ENCODE measurements around the gene LRRC14B. TPM values are rescaled to one million over a fixed set of nuclear protein-coding genes. Genes with fewer than 3 reads are reported as not detected.
"Not testable (repeated sequence)": the region's sequence is repeated elsewhere in the genome, so short reads cannot be mapped to it uniquely, and the experiment has no call there.

Gene LRRC14B
- total RNA-seq, 2 experiments from 2014 or later, result 4.9 to 9.2 TPM

- POLR2A ChIA-PET, result interaction anchor here (0.6 to 1.0 kb wide), 2 partner anchors 13 to 23 kb away, joined by 3 read pairs; partner anchors contain the start of genes CCDC127 and SDHA
Measured at GRCh38 chr5:194603-195209, 3.4 kb downstream of the LRRC14B start.

GRCh38 chr5:195401-196160, 4.3 kb downstream of the LRRC14B start:
- ChIA-PET CTCF (ENCODE audit: unreplicated experiment) (no interaction called here), POLR2A (no interaction called here)
- Histone ChIP-seq H3K36me3 (ENCODE audit: insufficient read depth, low read length) (peaks cover 9% of the 10 kb centered on the region), H3K4me2 (ENCODE audit: low read length) (no peak overlapping the region), H3K4me3 (ENCODE audit: low read depth, low read length, poor library complexity, severe bottlenecking) (no peak overlapping the region), H4K20me1 (ENCODE audit: insufficient read depth, low read length) (no peaks in the 10 kb centered on the region), H3K79me2 (ENCODE audit: insufficient read depth, low read depth, low read length) (peaks cover 4% of the 10 kb centered on the region; the same call in 1 of the 2 replicates), H3K9me3 (ENCODE audit: low read length) (no peaks in the 10 kb centered on the region), H2AFZ (ENCODE audit: low read length) (no peak overlapping the region), H3K4me1 (ENCODE audit: insufficient read depth, low read length, poor library complexity, severe bottlenecking) (peaks cover 67% of the 10 kb centered on the region), H3K9me2 (ENCODE audit: insufficient read depth, low read length) (no peaks in the 10 kb centered on the region), H3K27ac (ENCODE audit: low read depth, low read length, poor library complexity, severe bottlenecking) (peak overlapping the region; percentile 23)
- no peak for DNase-seq (ENCODE audit: low spot score)
- no peak for TF ChIP-seq CTCF (conservative IDR thresholded peaks at IDR 0.05; ENCODE audit: low read length)
- TF ChIP-seq EZH2phosphoT487 (IDR thresholded peaks at IDR 0.05; ENCODE audit: borderline replicate concordance, low read depth, low read length), result no peak
- intact Hi-C loops (cut with micrococcal nuclease; ENCODE audit: unreplicated experiment), result no loop called here
- BruUV-seq (replicated peaks), result no TSS peak

More at GRCh38 chr5:194603-195209, 3.4 kb downstream of the LRRC14B start:
- Histone ChIP-seq H3K36me3 (ENCODE audit: insufficient read depth, low read length) (peaks cover 9% of the 10 kb centered on the region), H3K79me2 (ENCODE audit: insufficient read depth, low read depth, low read length) (no peaks in the 10 kb centered on the region; the same call in 1 of the 2 replicates), H3K27ac (ENCODE audit: low read depth, low read length, poor library complexity, severe bottlenecking) (peak overlapping the region; percentile 23), H2AFZ (ENCODE audit: low read length) (no peak overlapping the region), H3K4me1 (ENCODE audit: insufficient read depth, low read length, poor library complexity, severe bottlenecking) (peaks cover 67% of the 10 kb centered on the region), H3K9me3 (ENCODE audit: low read length) (no peaks in the 10 kb centered on the region), H3K4me2 (ENCODE audit: low read length) (no peak overlapping the region), H3K4me3 (ENCODE audit: low read depth, low read length, poor library complexity, severe bottlenecking) (no peak overlapping the region), H3K9me2 (ENCODE audit: insufficient read depth, low read length) (no peaks in the 10 kb centered on the region), H4K20me1 (ENCODE audit: insufficient read depth, low read length) (no peaks in the 10 kb centered on the region)
- no peak for TF ChIP-seq EZH2phosphoT487 (IDR thresholded peaks at IDR 0.05; ENCODE audit: borderline replicate concordance, low read depth, low read length)
- TF ChIP-seq CTCF (conservative IDR thresholded peaks at IDR 0.05; ENCODE audit: low read length), result no peak
- CTCF ChIA-PET (ENCODE audit: unreplicated experiment), result no interaction called here
- DNase-seq (ENCODE audit: low spot score), result no peak
- intact Hi-C loops (cut with micrococcal nuclease; ENCODE audit: unreplicated experiment), result no loop called here
- no TSS peak for BruUV-seq (replicated peaks)

GRCh38 chr5:196350-196749, 5.1 kb downstream of the LRRC14B start:
- Histone ChIP-seq H3K4me3 (ENCODE audit: low read depth, low read length, poor library complexity, severe bottlenecking) (no peak overlapping the region), H3K36me3 (ENCODE audit: insufficient read depth, low read length) (peaks cover 9% of the 10 kb centered on the region), H3K9me2 (ENCODE audit: insufficient read depth, low read length) (no peaks in the 10 kb centered on the region), H3K9me3 (ENCODE audit: low read length) (no peaks in the 10 kb centered on the region), H4K20me1 (ENCODE audit: insufficient read depth, low read length) (no peaks in the 10 kb centered on the region), H3K27ac (ENCODE audit: low read depth, low read length, poor library complexity, severe bottlenecking) (no peak overlapping the region), H2AFZ (ENCODE audit: low read length) (no peak overlapping the region), H3K79me2 (ENCODE audit: insufficient read depth, low read depth, low read length) (peaks cover 6% of the 10 kb centered on the region; the same call in 1 of the 2 replicates), H3K4me2 (ENCODE audit: low read length) (no peak overlapping the region), H3K4me1 (ENCODE audit: insufficient read depth, low read length, poor library complexity, severe bottlenecking) (peaks cover 67% of the 10 kb centered on the region)
- intact Hi-C loops (cut with micrococcal nuclease; ENCODE audit: unreplicated experiment), result no loop called here
- TF ChIP-seq EZH2phosphoT487 (IDR thresholded peaks at IDR 0.05; ENCODE audit: borderline replicate concordance, low read depth, low read length) (no peak), CTCF (conservative IDR thresholded peaks at IDR 0.05; ENCODE audit: low read length) (no peak)
- BruUV-seq (replicated peaks), result no TSS peak
- ChIA-PET POLR2A (no interaction called here), CTCF (ENCODE audit: unreplicated experiment) (no interaction called here)
- no peak for DNase-seq (ENCODE audit: low spot score)

- H3K4me2 ChIP-seq (ENCODE audit: low read length); BruUV-seq (replicated peaks); H3K9me2 ChIP-seq (ENCODE audit: insufficient read depth, low read length); H3K36me3 ChIP-seq (ENCODE audit: insufficient read depth, low read length); POLR2A ChIA-PET; H4K20me1 ChIP-seq (ENCODE audit: insufficient read depth, low read length); H3K9me3 ChIP-seq (ENCODE audit: low read length); DNase-seq (ENCODE audit: low spot score); H3K27ac ChIP-seq (ENCODE audit: low read depth, low read length, poor library complexity, severe bottlenecking); H3K79me2 ChIP-seq (ENCODE audit: insufficient read depth, low read depth, low read length); CTCF ChIA-PET (ENCODE audit: unreplicated experiment); H2AFZ ChIP-seq (ENCODE audit: low read length); intact Hi-C loops (cut with micrococcal nuclease; ENCODE audit: unreplicated experiment); H3K4me3 ChIP-seq (ENCODE audit: low read depth, low read length, poor library complexity, severe bottlenecking): not testable (repeated sequence)
- peaks cover 67% of the 10 kb centered on the region for H3K4me1 ChIP-seq (ENCODE audit: insufficient read depth, low read length, poor library complexity, severe bottlenecking)
Measured at GRCh38 chr5:197031-197430, 5.7 kb downstream of the LRRC14B start.

Measured in OCI-LY7 (cell line).